ENCODE data around the gene BRD3.

BRD3 gene

GRCh38 chr9:134068744-134069479 lies 1.1 kb upstream of the BRD3 start:
- H3K9me3 ChIP-seq (ENCODE audit: control insufficient read depth in 5 of 5, low read length in 5 of 5): no peaks in the 10 kb centered on the region
- peaks cover 8 to 34% (median 28%) of the 10 kb centered on the region in 5 donors for H3K4me1 ChIP-seq (ENCODE audit: control insufficient read depth in 5 of 5, insufficient read depth in 5 of 5, low read length in 5 of 5)
- H3K36me3 ChIP-seq (ENCODE audit: control insufficient read depth in 5 of 5, insufficient read depth in 5 of 5, low read length in 5 of 5): no peaks in the 10 kb centered on the region
- peaks cover 0 to 4% (median 2%) of the 10 kb centered on the region in 5 donors for H3K27me3 ChIP-seq (ENCODE audit: control insufficient read depth in 5 of 5, insufficient read depth in 4 of 5, low read length in 5 of 5)
- peak overlapping the region; percentile 66 to 86 (median 80) for H3K4me3 ChIP-seq (ENCODE audit: low read depth in 1 of 5, low read length in 5 of 5)
- peak overlapping the region in 4 of 5 donors; percentile 38 to 73 (median 58) for H3K9ac ChIP-seq (ENCODE audit: low read length in 5 of 5)
- no peak overlapping the region for H3K27ac ChIP-seq (ENCODE audit: low read depth, low read length)

- Histone ChIP-seq H3K27me3 (ENCODE audit: control insufficient read depth in 5 of 5, insufficient read depth in 4 of 5, low read length in 5 of 5) (peaks cover 0 to 4% (median 2%) of the 10 kb centered on the region in 5 donors), H3K36me3 (ENCODE audit: control insufficient read depth in 5 of 5, insufficient read depth in 5 of 5, low read length in 5 of 5) (no peaks in the 10 kb centered on the region), H3K9me3 (ENCODE audit: control insufficient read depth in 5 of 5, low read length in 5 of 5) (no peaks in the 10 kb centered on the region), H3K4me1 (ENCODE audit: control insufficient read depth in 5 of 5, insufficient read depth in 5 of 5, low read length in 5 of 5) (peaks cover 8 to 51% (median 44%) of the 10 kb centered on the region in 5 donors), H3K9ac (ENCODE audit: low read length in 5 of 5) (peak overlapping the region; percentile 44 to 88 (median 78)), H3K27ac (ENCODE audit: low read depth, low read length) (peak overlapping the region; percentile 62), H3K4me3 (ENCODE audit: low read depth in 1 of 5, low read length in 5 of 5) (peak overlapping the region; percentile 68 to 84 (median 74))
Measured at GRCh38 chr9:134066913-134067851, 644 bp downstream of the BRD3 start.

- Histone ChIP-seq H3K4me3 (ENCODE audit: low read depth in 1 of 5, low read length in 5 of 5) (peak overlapping the region; percentile 68 to 84 (median 74)), H3K27me3 (ENCODE audit: control insufficient read depth in 5 of 5, insufficient read depth in 4 of 5, low read length in 5 of 5) (peaks cover 0 to 4% (median 2%) of the 10 kb centered on the region in 5 donors), H3K9me3 (ENCODE audit: control insufficient read depth in 5 of 5, low read length in 5 of 5) (no peaks in the 10 kb centered on the region), H3K27ac (ENCODE audit: low read depth, low read length) (peak overlapping the region; percentile 62), H3K9ac (ENCODE audit: low read length in 5 of 5) (peak overlapping the region; percentile 44 to 88 (median 78)), H3K36me3 (ENCODE audit: control insufficient read depth in 5 of 5, insufficient read depth in 5 of 5, low read length in 5 of 5) (no peaks in the 10 kb centered on the region), H3K4me1 (ENCODE audit: control insufficient read depth in 5 of 5, insufficient read depth in 5 of 5, low read length in 5 of 5) (peaks cover 8 to 58% (median 50%) of the 10 kb centered on the region in 5 donors)
Measured at GRCh38 chr9:134066526-134066912, 1.3 kb downstream of the BRD3 start.

GRCh38 chr9:134065612-134066419 lies 2.0 kb downstream of the BRD3 start:
- Histone ChIP-seq H3K4me1 (ENCODE audit: control insufficient read depth in 5 of 5, insufficient read depth in 5 of 5, low read length in 5 of 5) (peaks cover 8 to 65% (median 57%) of the 10 kb centered on the region in 5 donors), H3K4me3 (ENCODE audit: low read depth in 1 of 5, low read length in 5 of 5) (peak overlapping the region; percentile 68 to 84 (median 74)), H3K9ac (ENCODE audit: low read length in 5 of 5) (peak overlapping the region; percentile 44 to 88 (median 78)), H3K36me3 (ENCODE audit: control insufficient read depth in 5 of 5, insufficient read depth in 5 of 5, low read length in 5 of 5) (no peaks in the 10 kb centered on the region), H3K27me3 (ENCODE audit: control insufficient read depth in 5 of 5, insufficient read depth in 4 of 5, low read length in 5 of 5) (peaks cover 0 to 4% (median 2%) of the 10 kb centered on the region in 5 donors), H3K9me3 (ENCODE audit: control insufficient read depth in 5 of 5, low read length in 5 of 5) (no peaks in the 10 kb centered on the region), H3K27ac (ENCODE audit: low read depth, low read length) (peak overlapping the region; percentile 62)

GRCh38 chr9:134064711-134065110 lies 3.1 kb downstream of the BRD3 start:
- Histone ChIP-seq H3K9me3 (ENCODE audit: control insufficient read depth in 5 of 5, low read length in 5 of 5) (no peaks in the 10 kb centered on the region), H3K27ac (ENCODE audit: low read depth, low read length) (no peak overlapping the region), H3K9ac (ENCODE audit: low read length in 5 of 5) (no peak overlapping the region), H3K4me3 (ENCODE audit: low read depth in 1 of 5, low read length in 5 of 5) (no peak overlapping the region), H3K36me3 (ENCODE audit: control insufficient read depth in 5 of 5, insufficient read depth in 5 of 5, low read length in 5 of 5) (peaks cover 0 to under 1% (median 0%) of the 10 kb centered on the region in 5 donors), H3K4me1 (ENCODE audit: control insufficient read depth in 5 of 5, insufficient read depth in 5 of 5, low read length in 5 of 5) (peaks cover 10 to 76% (median 68%) of the 10 kb centered on the region in 5 donors), H3K27me3 (ENCODE audit: control insufficient read depth in 5 of 5, insufficient read depth in 4 of 5, low read length in 5 of 5) (peaks cover 0 to 2% (median 0%) of the 10 kb centered on the region in 5 donors)

GRCh38 chr9:134063571-134064450 lies 4.0 kb downstream of the BRD3 start:
- Histone ChIP-seq H3K4me1 (ENCODE audit: control insufficient read depth in 5 of 5, insufficient read depth in 5 of 5, low read length in 5 of 5) (peaks cover 11 to 80% (median 74%) of the 10 kb centered on the region in 5 donors), H3K36me3 (ENCODE audit: control insufficient read depth in 5 of 5, insufficient read depth in 5 of 5, low read length in 5 of 5) (peaks cover 0 to 5% (median 0%) of the 10 kb centered on the region in 5 donors), H3K9ac (ENCODE audit: low read length in 5 of 5) (no peak overlapping the region), H3K27ac (ENCODE audit: low read depth, low read length) (no peak overlapping the region), H3K4me3 (ENCODE audit: low read depth in 1 of 5, low read length in 5 of 5) (no peak overlapping the region), H3K9me3 (ENCODE audit: control insufficient read depth in 5 of 5, low read length in 5 of 5) (no peaks in the 10 kb centered on the region), H3K27me3 (ENCODE audit: control insufficient read depth in 5 of 5, insufficient read depth in 4 of 5, low read length in 5 of 5) (no peaks in the 10 kb centered on the region)

GRCh38 chr9:134063088-134063570 lies 4.7 kb downstream of the BRD3 start:
- peaks cover 11 to 84% (median 79%) of the 10 kb centered on the region in 5 donors for H3K4me1 ChIP-seq (ENCODE audit: control insufficient read depth in 5 of 5, insufficient read depth in 5 of 5, low read length in 5 of 5)
- no peak overlapping the region for H3K4me3 ChIP-seq (ENCODE audit: low read depth in 1 of 5, low read length in 5 of 5)
- H3K27me3 ChIP-seq (ENCODE audit: control insufficient read depth in 5 of 5, insufficient read depth in 4 of 5, low read length in 5 of 5): no peaks in the 10 kb centered on the region
- no peaks in the 10 kb centered on the region for H3K9me3 ChIP-seq (ENCODE audit: control insufficient read depth in 5 of 5, low read length in 5 of 5)
- H3K27ac ChIP-seq (ENCODE audit: low read depth, low read length): no peak overlapping the region
- peak overlapping the region in 1 of 5 donors; percentile 36 for H3K9ac ChIP-seq (ENCODE audit: low read length in 5 of 5)
- peaks cover 0 to 5% (median 0%) of the 10 kb centered on the region in 5 donors for H3K36me3 ChIP-seq (ENCODE audit: control insufficient read depth in 5 of 5, insufficient read depth in 5 of 5, low read length in 5 of 5)

GRCh38 chr9:134062461-134063087 lies 5.3 kb downstream of the BRD3 start:
- no peaks in the 10 kb centered on the region for H3K27me3 ChIP-seq (ENCODE audit: control insufficient read depth in 5 of 5, insufficient read depth in 4 of 5, low read length in 5 of 5)
- no peaks in the 10 kb centered on the region for H3K9me3 ChIP-seq (ENCODE audit: control insufficient read depth in 5 of 5, low read length in 5 of 5)
- H3K27ac ChIP-seq (ENCODE audit: low read depth, low read length): no peak overlapping the region
- peak overlapping the region in 1 of 5 donors; percentile 60 for H3K9ac ChIP-seq (ENCODE audit: low read length in 5 of 5)
- no peak overlapping the region for H3K4me3 ChIP-seq (ENCODE audit: low read depth in 1 of 5, low read length in 5 of 5)
- peaks cover 11 to 90% (median 84%) of the 10 kb centered on the region in 5 donors for H3K4me1 ChIP-seq (ENCODE audit: control insufficient read depth in 5 of 5, insufficient read depth in 5 of 5, low read length in 5 of 5)
- H3K36me3 ChIP-seq (ENCODE audit: control insufficient read depth in 5 of 5, insufficient read depth in 5 of 5, low read length in 5 of 5): peaks cover 0 to 5% (median 0%) of the 10 kb centered on the region in 5 donors

All from subcutaneous abdominal adipose tissue (tissue), 5 donors.